Glomerular visceral epithelial cell (primary cell): ENCODE data around the gene KCNAB2.
"Not testable (repeated sequence)": the region's sequence is repeated elsewhere in the genome, so short reads cannot be mapped to it uniquely, and the experiment has no call there.

Source experiments
- DNase-seq: peaks from one replicate; pipeline ENCODE4 v3.0.0-alpha.2; 2016; ENCODE audit errors: extremely low spot score

KCNAB2 gene

GRCh38 chr1:6010554-6010953 lies 35.1 kb upstream of the KCNAB2 start:
- DNase-seq, result no peak

DNA sequence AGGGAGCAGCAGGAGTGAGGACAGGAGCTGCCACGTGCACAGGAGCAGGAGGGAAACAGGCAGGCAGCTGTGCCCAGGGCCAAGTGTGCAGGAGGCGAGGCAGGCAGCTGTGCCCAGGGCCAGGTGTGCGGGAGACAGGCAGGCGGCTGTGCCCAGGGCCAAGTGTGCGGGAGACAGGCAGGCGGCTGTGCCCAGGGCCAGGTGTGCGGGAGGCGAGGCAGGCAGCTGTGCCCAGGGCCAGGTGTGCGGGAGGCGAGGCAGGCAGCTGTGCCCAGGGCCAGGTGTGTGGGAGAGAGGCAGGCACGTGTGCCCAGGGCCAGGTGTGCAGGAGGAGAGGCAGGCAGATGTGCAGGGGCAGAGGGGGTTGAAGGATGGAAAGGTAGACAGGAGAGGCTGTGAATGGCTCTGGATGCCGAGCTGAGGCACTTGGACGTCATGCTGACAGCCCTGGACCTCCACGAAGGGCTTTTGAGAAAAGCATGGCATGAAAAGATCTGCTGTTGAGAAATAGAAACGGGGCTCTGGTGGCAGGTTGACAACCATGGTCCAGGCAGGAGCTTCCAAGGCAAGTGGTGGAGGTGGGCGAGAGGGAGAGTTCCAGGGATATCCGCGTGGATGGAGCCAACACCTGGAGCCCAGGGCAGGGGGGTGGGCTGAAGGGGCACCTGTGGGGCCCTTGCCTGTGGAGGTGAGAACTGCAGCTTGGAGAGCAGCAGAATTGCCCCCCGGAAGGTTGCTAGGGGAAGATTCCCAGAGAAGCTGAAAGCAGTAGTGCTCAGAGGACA lies 34.3 kb upstream of the KCNAB2 start:
- no peak for DNase-seq

GRCh38 chr1:6011946-6012258 lies 33.8 kb upstream of the KCNAB2 start:
- DNase-seq, result no peak

DNA sequence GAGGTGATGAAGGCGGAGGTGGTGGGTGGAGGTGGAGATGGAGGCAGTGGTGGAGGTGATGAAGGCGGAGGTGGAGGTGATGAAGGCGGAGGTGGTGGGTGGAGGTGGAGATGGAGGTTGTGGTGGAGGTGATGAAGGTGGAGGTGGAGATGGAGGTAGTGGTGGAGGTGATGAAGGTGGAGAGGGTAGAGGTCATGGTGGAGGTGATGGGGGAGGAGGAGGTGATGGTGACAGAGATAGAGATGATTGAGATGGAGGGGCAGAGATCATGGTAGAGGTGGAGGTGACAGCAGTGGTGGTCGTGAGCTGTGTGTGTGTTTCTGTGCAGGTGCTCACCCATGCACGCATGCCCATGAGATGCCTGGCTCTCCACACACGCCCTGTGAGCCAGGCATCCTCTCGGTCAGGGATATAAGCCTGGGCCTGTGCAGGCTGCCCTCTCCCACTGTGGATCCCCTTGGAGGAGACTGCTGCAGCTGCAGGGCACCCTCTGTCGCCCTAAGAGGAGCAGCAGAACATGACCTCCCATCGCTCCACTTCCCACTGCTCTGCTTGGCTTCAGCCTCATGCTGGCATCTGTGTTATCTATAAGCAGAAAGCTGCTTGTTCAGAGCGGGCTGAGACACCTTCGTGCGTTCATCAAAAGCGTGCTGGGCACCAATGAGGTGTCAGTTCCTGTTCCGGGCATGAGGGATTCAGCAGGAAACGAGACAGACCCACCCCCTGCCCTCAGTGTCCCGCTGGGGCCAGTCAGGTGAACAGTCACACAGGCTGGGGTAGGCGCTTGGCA lies 33.0 kb upstream of the KCNAB2 start:
- no peak for DNase-seq

DNA sequence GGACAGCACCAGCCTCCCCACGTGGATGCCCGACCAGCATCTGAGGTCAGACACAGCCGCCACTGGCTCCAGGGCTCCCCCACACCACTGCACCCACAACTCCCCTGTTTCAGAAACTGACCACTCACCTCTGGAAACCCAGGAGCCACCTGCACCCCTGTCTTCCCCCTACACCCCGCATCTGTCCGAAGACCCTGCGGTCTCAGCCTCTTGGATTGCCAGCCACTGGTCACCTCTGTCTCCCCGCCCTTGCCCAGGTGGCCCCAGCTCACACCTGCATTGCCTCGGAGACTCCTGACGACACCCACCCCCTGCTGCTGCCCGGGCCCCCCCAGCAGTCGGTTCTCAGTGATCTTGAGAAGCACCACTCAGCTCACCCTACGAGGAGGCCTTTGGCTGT lies 32.2 kb upstream of the KCNAB2 start:
- DNase-seq, result no peak

DNA sequence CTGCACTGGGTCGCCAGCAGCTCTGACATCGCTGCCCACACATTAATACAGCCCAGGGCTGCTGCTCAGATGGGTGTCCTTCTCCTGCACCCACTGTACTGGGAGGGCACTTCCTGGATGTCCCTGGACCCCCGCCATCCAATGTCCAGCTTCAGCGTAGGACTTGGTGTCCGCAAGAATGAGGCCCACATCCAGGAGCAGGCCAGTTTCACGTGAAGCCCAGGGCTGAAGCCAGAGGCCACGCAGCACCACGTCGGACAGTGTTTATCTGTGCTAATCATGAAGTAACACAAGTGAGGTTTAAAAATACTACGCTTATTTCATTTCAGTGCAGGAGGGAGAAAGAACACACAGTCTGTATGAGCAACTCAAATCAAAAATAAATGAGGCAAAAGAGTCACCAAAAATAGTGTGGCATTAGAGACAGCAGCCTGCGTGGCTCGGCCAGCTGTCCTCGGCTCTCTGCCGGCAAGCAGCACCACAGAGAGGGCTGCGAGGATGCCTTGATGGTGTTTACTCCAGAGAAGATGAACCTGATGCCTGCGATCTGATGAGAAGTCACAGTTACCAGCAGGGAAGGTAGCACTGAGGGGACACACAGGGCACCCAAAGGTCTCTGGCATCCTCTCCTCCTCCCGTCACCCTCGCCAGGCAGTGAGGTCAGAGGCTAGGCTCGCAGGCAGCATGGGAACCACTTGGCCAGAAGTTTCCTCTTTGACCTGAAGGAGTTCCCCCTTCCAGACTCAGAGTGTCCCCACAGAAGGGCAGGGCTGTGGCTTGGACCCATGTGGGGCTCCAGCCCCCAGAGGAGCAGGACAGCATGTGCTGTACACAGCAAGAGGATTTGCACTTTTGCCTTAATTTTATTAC lies 31.3 kb upstream of the KCNAB2 start:
- no peak for DNase-seq

GRCh38 chr1:6016191-6016865 lies 29.4 kb upstream of the KCNAB2 start:
- DNase-seq, result peak; percentile 63

DNA sequence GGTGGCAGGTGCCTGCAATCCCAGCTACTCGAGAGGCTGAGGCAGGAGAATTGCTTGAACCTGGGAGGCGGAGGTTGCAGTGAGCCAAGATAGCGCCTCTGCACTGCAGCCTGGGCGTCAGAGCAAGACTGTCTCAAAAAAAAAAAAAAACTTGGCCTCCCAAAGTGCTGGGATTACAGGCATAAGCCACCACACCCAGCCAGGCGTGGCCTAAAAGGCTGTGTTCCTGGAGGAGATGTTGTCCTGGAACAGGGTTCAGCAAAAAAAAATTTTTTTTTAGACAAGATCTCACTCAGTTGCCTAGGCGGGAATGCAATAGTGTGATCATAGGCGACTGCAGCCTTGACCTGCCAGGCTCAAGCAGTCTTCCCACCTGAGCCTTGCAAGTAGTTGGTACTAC lies 28.0 kb upstream of the KCNAB2 start:
- DNase-seq, result not testable (repeated sequence)

DNA sequence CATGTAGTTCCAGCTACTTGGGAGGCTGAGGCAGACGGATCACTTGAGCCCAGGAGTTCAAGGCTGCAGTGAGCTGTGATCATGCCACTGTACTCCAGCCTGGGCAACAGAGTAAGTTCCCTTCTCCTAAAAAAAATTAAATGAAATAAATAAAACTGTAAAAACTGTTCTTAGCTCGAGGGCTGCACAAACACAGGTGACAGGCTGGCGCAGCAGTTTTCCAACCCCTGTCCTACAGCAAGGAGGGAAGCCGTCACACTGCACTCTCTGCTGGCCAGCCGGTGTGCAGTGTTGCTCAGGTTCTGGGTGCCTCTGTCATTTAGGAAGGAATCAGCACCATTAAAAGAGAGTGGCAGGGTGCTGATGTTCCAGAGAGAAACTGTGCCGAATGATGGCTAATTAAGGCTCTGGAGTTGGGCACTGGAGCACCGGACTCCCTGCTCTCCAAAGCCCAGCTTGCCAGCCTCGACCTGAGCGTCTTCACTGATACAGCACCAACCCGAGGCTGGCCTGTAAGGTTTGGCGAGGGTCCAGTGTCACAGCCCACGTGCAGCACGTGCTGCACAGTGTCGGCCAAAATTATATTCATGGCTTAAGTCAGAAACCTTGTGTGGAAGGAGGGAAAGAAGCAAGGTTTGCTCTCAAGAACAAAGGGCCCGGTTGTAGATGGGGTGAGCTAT lies 26.4 kb upstream of the KCNAB2 start:
- DNase-seq, result no peak

DNA sequence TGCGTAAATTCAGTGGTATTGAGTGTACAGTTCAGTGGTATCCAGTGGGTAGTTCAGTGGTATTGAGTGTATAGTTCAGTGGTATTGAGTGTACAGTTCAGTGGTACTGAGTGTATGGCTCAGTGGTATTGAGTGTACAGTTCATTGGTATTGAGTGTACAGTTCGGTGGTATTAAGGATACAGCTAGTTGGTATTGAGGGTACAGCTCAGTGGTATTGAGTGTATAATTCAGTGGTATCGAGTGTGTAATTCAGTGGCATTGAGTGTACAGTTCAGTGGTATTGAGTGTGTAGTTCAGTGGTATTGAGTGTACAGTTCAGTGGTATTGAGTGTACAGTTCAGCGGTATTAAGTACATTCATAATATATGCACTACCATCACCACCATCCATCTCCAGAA lies 23.5 kb upstream of the KCNAB2 start:
- no peak for DNase-seq

GRCh38 chr1:6023346-6023745 lies 22.3 kb upstream of the KCNAB2 start:
- DNase-seq, result no peak

DNA sequence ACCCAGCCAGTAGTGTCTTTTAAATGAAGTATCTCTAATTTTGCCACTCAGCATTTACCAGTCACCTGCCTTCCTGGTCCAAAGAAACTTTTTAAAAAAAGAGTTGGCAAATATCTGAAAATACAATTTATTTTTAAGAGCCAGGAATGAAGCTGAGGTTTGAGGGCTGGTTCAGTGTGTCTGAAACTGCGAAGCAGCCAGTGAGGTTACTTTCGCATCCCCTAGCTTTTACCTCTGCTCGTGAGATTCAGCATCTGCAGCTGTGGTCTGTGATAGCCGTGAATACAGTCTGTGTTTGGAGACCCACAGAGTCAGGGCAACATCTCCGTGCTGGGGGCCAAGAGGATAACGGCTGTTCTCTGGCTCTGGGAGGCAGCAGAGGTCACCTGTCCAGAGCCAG lies 21.3 kb upstream of the KCNAB2 start:
- no peak for DNase-seq

- DNase-seq, result peak; percentile 29
Observed at GRCh38 chr1:6025269-6026094, 20.2 kb upstream of the KCNAB2 start.

DNA sequence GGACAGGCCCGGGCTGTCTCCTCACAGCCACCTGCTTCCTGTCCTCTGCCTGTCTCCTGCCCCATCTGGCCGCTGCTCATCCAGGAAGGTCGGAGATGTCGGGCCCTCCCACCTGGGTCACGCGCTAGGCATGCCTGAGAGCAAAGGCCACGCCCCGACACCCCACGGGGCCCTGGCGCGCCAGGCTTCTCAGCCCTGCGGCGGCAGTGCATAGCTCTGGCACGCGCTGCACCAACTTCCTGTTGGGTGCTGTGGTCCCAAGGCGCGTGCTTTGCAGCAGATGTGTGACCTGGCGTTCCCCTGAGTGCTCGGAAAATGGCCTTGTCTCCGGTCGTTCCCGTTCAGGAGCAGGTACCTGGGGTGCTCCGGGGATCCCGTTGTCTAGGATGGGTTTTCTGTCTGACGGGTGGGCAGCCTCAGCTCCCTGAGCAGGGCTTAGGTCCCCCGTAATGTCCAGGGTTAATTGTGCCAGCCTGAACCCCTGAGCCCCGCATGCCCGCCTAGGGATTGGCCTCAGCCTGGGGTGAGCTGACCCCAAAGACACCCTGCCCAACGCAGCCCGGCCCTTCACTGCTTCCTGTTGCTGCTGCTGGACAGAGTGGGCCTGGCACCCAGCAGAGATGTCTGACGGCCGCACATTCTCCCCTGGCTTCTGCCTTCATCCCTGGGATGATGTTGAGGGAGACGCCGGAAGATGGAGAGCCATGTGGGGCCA lies 19.4 kb upstream of the KCNAB2 start:
- peak; percentile 74 for DNase-seq

GRCh38 chr1:6027591-6027990 lies 18.1 kb upstream of the KCNAB2 start:
- no peak for DNase-seq

- DNase-seq, result no peak
Observed at GRCh38 chr1:6028042-6028850, 17.4 kb upstream of the KCNAB2 start.

DNA sequence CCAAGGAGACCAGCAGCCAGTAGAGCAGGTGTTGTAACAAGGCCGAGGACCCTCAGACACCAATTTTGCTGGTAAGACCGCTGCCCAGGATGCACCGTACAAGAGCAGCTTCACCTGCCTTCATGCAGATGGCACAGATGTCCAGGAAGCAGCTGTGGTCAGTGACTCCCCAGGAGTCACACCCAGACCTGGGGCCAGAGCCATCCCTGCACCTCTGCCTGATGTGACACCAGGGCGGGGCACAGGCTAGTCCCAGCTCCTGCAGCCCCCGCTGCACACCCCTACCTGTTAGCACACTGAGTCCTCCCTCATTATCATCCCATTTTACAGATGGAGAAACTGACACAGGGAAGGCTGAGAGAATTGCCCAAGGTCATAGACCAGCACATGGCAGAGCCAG lies 16.3 kb upstream of the KCNAB2 start:
- no peak for DNase-seq

- DNase-seq, result no peak
Observed at GRCh38 chr1:6030132-6030531, 15.6 kb upstream of the KCNAB2 start.
